ENCODE data around the gene AP3D1.

AP3D1 gene

DNA sequence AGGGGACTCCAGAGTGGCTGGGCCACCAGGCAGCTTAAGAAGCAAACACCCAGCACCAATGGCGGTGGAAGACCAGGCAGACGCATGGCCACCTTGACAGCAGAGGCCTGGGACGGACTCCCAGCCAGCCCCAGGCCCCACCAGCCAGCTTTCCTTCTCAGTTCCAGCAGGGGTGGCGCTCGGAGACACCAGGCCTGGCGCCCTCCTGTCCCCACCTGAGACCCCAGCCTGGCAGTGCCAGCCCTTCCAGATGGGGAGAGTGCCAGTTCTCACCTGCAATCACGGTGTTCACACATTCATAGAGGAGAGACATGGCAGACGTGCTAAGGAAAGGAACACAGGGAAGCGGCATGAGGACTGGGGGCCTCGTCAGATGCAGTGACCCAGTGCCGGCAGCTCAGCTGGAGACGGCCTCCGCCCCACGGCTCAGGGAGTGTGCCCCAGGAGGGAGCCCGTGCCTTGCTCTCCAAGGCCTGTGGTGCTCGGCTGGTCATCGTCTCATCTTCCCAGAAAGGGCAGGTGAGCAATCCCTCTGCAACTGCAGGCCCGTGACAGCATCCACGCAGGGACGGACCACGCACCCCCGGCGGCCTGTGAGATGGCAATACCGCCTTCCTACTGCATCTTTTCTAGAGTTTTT lies 24.4 kb downstream of the AP3D1 start:
- DNase-seq, result no peak

- DNase-seq, result no peak
These were observed 27.5 kb downstream of the AP3D1 start for GRCh38 chr19:2123682-2124387.

DNA sequence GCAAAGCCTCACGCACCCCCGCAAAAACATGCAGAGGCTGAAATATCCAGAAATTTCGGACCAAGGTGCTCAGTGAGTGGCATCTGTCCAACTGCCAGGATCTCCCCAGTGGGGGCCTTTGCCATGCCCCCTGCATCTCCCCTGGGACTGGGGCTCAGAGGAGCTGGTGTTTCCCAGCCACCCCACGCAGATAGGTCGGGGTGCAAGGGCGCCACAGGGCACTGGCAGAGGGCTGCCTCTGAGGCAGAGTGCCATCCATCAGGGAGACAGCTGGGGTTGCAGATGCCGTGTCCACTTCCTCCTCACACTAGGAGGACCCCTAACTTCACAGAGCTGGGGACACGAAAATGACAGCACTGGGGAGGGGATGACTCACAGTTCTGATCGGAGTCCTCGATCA lies 28.4 kb downstream of the AP3D1 start:
- DNase-seq, result no peak

GRCh38 chr19:2122251-2122650 lies 29.1 kb downstream of the AP3D1 start:
- DNase-seq, result no peak

- DNase-seq, result no peak
These were observed 29.8 kb downstream of the AP3D1 start for GRCh38 chr19:2121416-2122051.

- no peak for DNase-seq
These were observed 30.5 kb downstream of the AP3D1 start for GRCh38 chr19:2120821-2121220.

DNA sequence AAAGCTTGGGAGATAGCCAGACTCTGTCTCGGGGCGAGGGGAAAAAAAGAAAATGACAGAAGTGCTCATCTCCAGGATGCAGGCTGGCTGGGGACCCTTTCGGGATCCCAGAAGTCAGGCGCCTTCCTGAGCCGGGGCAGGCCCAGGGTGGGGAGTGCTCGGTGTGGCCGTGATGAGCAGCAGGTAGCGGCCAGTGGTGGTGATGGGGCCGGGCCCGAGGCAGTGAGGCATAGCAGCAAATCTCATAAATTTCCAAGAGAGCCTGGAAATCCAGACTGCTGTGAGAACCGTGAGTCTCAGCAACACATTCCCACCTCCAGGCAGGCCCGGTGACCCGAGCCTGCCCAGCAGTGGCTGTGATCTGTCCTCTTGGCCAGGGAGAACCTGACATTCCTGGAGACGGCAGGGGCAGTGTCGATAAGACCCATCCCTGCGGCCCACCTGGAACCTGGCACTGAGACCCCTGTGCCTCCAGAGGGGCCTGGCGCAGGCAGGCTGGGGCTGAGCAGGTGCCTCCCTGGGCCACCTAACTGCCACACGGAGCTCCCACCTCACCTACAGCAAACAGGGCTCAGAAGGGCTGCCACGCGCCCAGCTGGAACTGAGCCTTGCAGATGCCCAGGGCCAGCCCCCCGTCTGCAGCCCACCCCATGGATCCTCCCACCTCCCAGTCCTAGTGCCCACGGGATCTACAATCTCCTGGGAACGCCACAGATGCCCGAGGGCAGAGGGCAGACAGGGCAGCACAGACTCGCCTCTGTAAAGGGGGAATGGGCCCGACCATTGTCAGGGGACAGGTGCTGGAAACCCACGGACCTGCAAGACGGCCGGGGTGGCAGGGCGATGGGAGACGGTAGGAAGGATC lies 31.2 kb downstream of the AP3D1 start:
- DNase-seq, result no peak

DNA sequence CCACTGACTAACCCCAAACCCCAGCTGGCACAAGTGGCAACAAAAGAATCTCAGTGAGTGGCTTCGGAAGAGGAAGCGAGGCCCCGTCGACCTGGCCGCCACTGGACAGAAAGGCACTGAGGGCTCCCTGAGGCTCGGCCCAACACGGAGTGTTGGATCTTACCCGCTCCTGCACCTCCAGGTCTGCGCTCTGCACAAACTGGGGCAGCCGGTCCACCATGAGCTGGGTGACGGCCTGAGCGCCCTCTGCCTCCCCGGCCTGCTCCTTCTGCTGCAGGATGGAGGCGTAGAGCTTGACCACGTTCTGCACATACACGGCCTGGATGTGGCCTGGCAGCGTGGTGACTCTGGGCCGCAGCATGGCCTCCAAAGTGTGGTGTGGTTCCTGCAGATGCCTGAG lies 32.9 kb downstream of the AP3D1 start:
- DNase-seq, result no peak

DNA sequence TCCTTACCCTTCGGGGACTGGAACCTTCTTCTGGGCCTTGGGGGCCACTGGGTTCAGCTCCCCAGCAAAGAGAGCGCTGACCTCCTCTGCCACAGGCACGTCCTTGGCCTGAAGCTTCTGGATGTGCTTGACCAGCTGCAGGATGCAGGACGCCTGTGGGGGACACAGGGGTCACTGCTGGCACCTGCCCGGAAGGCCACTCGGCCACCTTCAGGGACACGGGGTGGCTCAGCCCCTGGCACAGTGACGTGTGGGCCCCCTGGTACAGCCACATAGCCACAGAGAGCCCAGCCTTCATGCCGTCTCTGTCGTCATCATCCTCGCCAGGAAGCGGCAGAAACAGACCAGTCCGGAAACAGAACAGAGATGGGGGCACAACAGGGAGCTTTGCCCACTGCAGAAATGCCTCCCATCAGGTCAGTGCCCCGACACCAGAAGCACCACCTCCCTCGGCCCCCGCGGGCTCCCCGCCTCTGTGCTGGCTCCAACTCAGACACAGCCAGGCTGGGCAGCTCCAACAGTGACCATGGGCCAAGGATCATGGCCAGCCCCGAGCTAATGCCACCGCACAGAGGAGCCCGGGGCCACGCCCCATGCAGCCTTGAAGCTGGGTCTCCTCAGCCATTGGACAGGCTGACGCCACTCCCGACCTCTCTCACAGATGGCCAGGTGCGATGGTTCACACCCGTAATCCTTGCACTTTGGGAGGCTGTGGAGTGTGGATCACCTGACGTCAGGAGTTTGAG lies 34.0 kb downstream of the AP3D1 start:
- no peak for DNase-seq

- no peak for DNase-seq
These were observed 34.9 kb downstream of the AP3D1 start for GRCh38 chr19:2116507-2116906.

DNA sequence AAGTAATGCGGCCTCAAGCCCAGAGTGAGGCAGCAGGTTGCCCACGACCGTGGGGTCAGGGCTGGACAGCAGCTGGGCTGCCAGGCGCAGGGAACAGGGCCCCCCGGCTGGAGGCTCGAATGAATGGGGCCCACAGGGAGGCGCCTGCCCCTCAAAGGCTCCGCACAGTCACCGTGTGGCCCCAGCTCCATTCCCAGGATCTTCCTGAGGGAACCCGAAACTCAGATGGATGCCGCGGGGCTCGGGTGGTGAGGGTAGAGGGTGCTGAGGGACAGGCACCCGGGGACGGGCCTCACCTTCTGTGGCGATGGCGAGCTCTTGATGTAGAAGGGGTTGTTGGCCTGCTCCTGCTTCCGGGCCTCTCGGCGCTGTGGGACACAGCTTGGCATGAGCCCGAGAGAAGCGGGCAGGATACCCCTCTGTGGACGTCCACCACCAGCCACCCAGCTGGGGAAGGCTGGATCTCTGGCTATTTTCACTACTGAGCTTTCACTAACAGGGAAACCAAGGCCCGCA lies 35.4 kb downstream of the AP3D1 start:
- no peak for DNase-seq

GRCh38 chr19:2115324-2115723 lies 36.0 kb downstream of the AP3D1 start:
- DNase-seq, result no peak

DNA sequence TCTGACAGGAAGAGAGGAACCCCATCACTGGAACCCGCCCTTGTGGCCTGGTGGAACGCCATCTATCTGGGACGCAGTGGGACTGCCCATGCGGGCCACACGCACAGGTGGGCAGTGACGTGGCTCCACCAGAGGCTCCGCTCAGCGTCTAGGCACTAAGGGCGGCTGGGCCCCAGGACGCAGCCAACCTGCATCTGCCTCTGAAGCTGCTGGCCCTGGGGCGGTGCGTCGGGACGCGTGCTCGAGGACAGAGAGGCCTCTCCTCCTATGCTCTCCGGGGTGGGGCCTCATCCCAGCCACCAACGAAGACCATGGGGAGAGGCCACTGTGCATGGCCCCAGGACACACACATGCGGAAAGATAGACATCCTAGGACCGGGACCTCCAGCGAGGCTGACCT lies 36.5 kb downstream of the AP3D1 start:
- DNase-seq, result no peak

GRCh38 chr19:2114218-2114617 lies 37.1 kb downstream of the AP3D1 start:
- DNase-seq, result no peak

DNA sequence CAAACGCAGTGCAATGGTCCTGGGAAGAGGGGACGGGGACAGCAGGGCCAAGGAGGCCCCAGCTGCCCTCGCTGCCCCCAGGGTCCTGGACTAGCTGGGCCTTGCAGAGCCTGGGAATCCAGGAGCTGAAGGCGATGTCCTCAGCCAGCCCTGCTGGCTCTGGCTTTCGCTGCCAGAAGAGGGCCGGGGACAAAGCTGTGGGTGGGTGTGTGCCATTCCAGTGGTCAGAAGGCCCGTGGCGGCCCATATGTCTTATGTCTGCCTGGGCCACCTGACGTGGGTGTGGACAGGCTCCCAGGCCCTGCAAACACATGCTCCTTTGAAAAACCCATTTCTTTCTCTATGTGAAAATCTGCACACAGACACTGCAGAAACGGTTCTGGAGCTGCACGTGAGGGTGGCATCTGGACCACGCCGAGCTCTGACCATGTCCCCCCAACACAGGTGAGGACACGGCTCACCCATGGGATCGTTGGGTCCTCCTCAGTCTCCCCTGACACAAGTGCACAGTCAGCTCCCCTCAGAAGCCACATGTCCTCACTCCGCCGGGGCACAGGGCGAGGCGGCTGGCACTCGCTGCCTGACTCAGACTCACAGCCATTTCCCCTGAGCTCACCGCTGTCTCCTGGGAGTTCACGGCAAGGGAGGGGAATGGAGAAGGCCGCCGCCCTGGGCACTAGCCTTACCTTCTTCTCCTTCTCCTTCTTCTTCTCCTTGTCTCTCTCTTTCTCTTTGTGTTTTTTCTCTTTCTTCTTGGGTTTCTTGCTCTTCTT lies 37.7 kb downstream of the AP3D1 start:
- DNase-seq, result no peak

DNA sequence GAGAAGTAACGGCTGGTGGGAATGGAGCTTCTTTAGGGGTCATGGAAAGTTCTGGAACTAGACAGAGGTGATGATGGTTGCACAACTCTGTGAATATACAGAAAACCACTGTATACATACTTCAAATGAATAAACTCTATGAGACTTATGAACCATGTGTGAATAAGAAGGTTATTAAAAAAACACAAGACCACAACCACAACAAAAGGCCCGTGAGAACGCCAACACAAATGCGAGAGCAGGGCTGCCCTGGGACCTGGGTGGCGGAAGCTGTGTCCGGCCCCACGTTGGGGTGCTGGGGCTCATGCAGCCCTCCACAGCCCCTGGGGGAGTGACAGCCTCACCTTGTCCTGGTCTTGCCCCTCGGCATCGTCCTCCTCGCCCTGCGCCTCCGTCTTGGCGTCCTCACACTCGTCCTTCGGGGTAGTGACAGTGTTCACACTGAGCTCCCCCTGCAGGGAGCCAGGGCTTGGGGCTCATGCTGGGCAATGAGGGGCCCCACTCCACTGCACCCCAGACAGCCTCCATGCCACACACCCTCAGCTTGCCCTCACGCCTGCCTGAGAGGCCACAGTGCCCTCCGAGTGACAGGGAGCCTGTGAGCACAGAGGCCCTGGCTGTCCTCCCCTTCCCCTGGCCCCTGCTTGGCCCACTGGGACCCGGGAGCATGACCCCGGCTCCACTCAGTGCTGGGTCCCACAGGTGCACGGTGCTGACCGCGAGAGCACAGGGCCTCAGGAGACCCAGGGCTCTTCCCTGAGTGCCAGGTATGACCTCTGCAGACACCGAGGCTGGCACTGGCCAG lies 38.6 kb downstream of the AP3D1 start:
- no peak for DNase-seq

DNA sequence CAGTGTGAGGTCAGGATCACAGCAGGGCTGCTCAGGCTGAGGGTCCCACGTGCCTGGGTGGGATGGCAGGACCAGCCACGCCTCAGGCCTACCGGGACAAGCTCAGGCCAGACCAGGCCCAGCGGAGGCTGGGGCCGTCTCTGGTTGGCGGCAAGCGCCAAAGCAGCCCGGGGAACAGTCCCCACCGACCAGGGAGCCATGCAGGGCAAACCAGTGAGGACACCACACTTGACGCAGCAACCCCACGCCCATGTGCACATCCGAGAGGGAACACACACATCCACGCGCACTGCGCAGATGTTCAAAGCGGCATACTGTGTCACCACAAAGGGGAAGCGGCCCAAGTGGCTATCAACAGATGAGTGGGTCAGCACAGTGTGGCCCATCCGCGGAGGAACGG lies 39.5 kb downstream of the AP3D1 start:
- no peak for DNase-seq

DNA sequence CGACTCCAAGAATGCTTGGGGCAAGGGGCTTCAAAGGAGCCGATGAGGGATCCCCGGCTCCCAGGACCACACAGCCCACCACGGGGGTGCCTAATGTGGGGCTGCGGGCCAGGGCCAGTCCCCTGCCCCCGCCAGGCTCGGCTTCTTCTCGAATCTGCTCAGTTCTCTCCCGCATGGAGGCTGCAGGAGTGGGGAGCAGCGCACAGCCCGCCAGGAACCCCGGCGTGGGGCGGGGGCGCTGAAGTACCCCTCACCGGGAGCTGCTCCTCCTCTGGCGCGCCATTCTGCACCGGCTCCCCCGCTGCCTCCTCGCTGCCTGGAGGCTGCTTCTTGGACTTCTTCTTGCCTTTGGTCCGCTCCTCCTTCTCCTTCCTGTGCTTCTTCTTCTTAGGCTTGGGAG lies 39.9 kb downstream of the AP3D1 start:
- DNase-seq, result no peak

- DNase-seq, result no peak
These were observed 40.5 kb downstream of the AP3D1 start for GRCh38 chr19:2110822-2111221.

DNA sequence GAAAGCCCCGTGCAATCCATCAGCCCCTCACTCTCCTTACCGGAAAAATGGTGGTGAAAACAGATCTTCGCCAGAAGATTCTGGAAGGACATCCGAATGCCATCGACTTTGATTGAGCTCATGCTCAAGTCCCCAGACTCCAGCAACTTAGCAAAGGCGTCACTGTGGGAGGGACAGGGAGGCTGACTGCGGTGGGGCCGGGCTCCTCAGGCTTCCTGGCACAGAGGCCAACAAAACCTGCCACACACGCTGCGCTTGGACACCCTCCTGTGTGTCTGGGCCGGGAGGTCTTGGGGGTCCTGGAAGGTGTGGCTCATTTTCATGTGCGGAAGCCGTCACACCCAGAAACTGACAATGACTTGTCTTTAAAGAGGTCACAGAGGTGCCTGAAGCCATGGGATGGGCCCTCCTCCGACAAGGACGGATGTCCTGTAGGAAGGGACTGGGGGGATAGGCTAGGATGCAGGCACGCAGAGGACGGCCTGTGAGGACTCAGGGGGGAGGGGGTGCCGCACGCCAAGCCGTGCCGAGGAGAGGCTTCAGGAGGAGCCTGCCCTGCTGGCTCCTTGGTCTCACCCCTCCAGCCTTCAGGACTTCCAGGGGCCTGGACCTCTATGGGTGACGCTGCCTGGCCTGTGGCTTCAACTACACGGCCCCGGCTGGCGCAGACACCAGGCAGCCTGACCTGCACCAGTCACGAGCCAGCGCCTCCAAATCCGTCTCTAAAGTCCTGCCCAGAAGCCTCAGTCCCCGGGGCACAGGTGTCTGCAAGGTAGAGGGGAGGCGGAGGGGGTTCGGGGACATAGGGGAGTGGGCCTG lies 42.1 kb downstream of the AP3D1 start:
- DNase-seq, result no peak

All from NCI-H2081 (cell line).